Chondrocyte (in vitro differentiated cells): ENCODE measurements around the gene C5orf52. TPM values are rescaled to one million over a fixed set of nuclear protein-coding genes. Genes with fewer than 3 reads are reported as not detected.
"Not testable (repeated sequence)": the region's sequence is repeated elsewhere in the genome, so short reads cannot be mapped to it uniquely, and the experiment has no call there.

ENCODE experiments used
- DNase-seq: peaks from one replicate; pipeline ENCODE4 v3.0.0; 2021; ENCODE audit warnings: mixed read lengths, low spot score
- H3K27ac Mint-ChIP-seq: one replicate; pipeline ENCODE4 v1.8.0; 2021; ENCODE audit warnings: mild to moderate bottlenecking, moderate library complexity, mixed read lengths; ENCODE audit not compliant: unreplicated experiment
- H3K27me3 Mint-ChIP-seq: 2 replicates; pipeline ENCODE4 v1.8.0; 2021; ENCODE audit warnings: low read depth, mixed read lengths
- H3K36me3 Mint-ChIP-seq: 2 replicates; pipeline ENCODE4 v1.8.0; 2021; ENCODE audit warnings: low read depth, mixed read lengths
- H3K4me1 Mint-ChIP-seq: 2 replicates; pipeline ENCODE4 v1.8.0; 2021; ENCODE audit warnings: low read depth, mild to moderate bottlenecking, mixed read lengths
- H3K4me3 Mint-ChIP-seq: one replicate; pipeline ENCODE4 v1.8.0; 2021; ENCODE audit warnings: mild to moderate bottlenecking, moderate library complexity, mixed read lengths; ENCODE audit not compliant: unreplicated experiment
- H3K9me3 Mint-ChIP-seq: 2 replicates; pipeline ENCODE4 v1.8.0; 2021; ENCODE audit warnings: low read depth, mixed read lengths
- total RNA-seq: library from RNA; stranded (reverse); gene quantifications from 3 replicates; pipeline ENCODE4 v1.2.1, GENCODE V29; 2021
- TF ChIP-seq, protein P1 (sequence below): fragments of 200-600 bp; sonication (generic); IDR thresholded peaks from 2 replicates; pipeline ENCODE4 v1.5.0; 2021; ENCODE audit warnings: antibody characterized with exemption, mild to moderate bottlenecking, moderate library complexity

C5orf52 gene
- total RNA-seq, 1 donor from 2014 or later = not detected

GRCh38 chr5:157689942-157690689, 18.8 kb downstream of the C5orf52 start:
- TF ChIP-seq, protein P1, sequence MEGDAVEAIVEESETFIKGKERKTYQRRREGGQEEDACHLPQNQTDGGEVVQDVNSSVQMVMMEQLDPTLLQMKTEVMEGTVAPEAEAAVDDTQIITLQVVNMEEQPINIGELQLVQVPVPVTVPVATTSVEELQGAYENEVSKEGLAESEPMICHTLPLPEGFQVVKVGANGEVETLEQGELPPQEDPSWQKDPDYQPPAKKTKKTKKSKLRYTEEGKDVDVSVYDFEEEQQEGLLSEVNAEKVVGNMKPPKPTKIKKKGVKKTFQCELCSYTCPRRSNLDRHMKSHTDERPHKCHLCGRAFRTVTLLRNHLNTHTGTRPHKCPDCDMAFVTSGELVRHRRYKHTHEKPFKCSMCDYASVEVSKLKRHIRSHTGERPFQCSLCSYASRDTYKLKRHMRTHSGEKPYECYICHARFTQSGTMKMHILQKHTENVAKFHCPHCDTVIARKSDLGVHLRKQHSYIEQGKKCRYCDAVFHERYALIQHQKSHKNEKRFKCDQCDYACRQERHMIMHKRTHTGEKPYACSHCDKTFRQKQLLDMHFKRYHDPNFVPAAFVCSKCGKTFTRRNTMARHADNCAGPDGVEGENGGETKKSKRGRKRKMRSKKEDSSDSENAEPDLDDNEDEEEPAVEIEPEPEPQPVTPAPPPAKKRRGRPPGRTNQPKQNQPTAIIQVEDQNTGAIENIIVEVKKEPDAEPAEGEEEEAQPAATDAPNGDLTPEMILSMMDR = no peak
- no peak overlapping the region for H3K27ac Mint-ChIP-seq
- no peaks in the 10 kb centered on the region for H3K36me3 Mint-ChIP-seq
- no peaks in the 10 kb centered on the region for H3K4me1 Mint-ChIP-seq
- no peak for DNase-seq
- no peaks in the 10 kb centered on the region for H3K27me3 Mint-ChIP-seq
- no peak overlapping the region for H3K4me3 Mint-ChIP-seq
- H3K9me3 Mint-ChIP-seq = no peaks in the 10 kb centered on the region

- DNase-seq = no peak
- Mint-ChIP-seq H3K36me3 (no peaks in the 10 kb centered on the region), H3K9me3 (no peaks in the 10 kb centered on the region)
Observed at GRCh38 chr5:157690690-157691433, 19.5 kb downstream of the C5orf52 start.

GRCh38 chr5:157693816-157694215, 22.5 kb downstream of the C5orf52 start:
- H3K36me3 Mint-ChIP-seq, DNase-seq, H3K4me3 Mint-ChIP-seq, H3K27ac Mint-ChIP-seq, H3K9me3 Mint-ChIP-seq, H3K4me1 Mint-ChIP-seq, H3K27me3 Mint-ChIP-seq: not testable (repeated sequence)

More at GRCh38 chr5:157690690-157691433, 19.5 kb downstream of the C5orf52 start:
- Mint-ChIP-seq H3K4me3 (no peak overlapping the region), H3K27ac (no peak overlapping the region), H3K27me3 (no peaks in the 10 kb centered on the region), H3K4me1 (no peaks in the 10 kb centered on the region)
- TF ChIP-seq, protein P1 = no peak

DNA sequence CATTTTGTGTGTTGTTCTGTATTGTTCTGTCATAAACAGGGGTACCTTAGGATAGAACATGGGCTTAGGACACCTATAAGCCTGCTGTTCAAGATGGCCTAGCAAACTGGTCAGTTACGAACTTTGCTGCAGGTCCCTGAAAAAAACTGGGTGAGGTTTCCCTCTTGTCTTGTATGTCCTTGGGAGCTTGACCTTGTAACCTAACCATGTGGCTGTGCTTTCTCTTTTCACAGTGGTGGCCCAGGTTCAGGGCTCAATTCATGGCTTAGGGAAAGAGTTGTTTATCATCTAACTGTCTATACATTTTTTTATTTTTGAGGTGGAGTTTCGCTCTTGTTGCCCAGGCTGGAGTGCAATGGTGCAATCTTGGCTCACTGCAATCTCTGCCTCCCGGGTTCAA, 24.8 kb downstream of the C5orf52 start:
- H3K36me3 Mint-ChIP-seq, H3K4me1 Mint-ChIP-seq, DNase-seq, H3K27ac Mint-ChIP-seq, H3K27me3 Mint-ChIP-seq, H3K4me3 Mint-ChIP-seq: not testable (repeated sequence)
- H3K9me3 Mint-ChIP-seq = peaks cover 10% of the 10 kb centered on the region

- not testable (repeated sequence) for H3K27me3 Mint-ChIP-seq, H3K4me1 Mint-ChIP-seq, H3K36me3 Mint-ChIP-seq, DNase-seq, H3K27ac Mint-ChIP-seq, H3K4me3 Mint-ChIP-seq
- peaks cover 16% of the 10 kb centered on the region for H3K9me3 Mint-ChIP-seq
Observed at GRCh38 chr5:157698674-157699073, 27.3 kb downstream of the C5orf52 start.

GRCh38 chr5:157703736-157704135, 32.4 kb downstream of the C5orf52 start:
- TF ChIP-seq, protein P1 = no peak
- Mint-ChIP-seq H3K27me3 (no peaks in the 10 kb centered on the region), H3K9me3 (peaks cover 7% of the 10 kb centered on the region), H3K4me1 (peaks cover 2% of the 10 kb centered on the region), H3K27ac (no peak overlapping the region), H3K4me3 (no peak overlapping the region), H3K36me3 (no peaks in the 10 kb centered on the region)
- DNase-seq = no peak
